GM12878 (cell line): Measurements from ENCODE around the gene CMA1. TPM values are rescaled to one million over a fixed set of nuclear protein-coding genes. Genes with fewer than 3 reads are reported as not detected.

Experiments used
- ATAC-seq: fragments of 200-7000 bp; cut with Tn5 transposase; 3 replicates; pipeline ENCODE4 v1.9.1; 2020; ENCODE audit warnings: mild to moderate bottlenecking, moderate library complexity
- BruUV-seq: library from RNA; stranded (reverse); fragments of 400-500 nt; replicated peaks from 2 replicates; lab custom pipeline; 2021; lab: Mats Ljungman, UMichigan
- CTCF ChIA-PET: fragments of 300-600 bp; sonication (Branson Sonifier 250); formaldehyde crosslinking; extraction: SDS; loops from one replicate; lab custom pipeline; 2021; ENCODE audit warnings: inconsistent platforms; lab: Yijun Ruan, JAX
- POLR2A ChIA-PET: fragments of 350-600 bp; formaldehyde crosslinking; extraction: SDS; loops from one replicate; lab custom pipeline; 2021; ENCODE audit warnings: inconsistent platforms; lab: Charles Lee
- RAD21 ChIA-PET: fragments of 300-600 bp; sonication (Branson Sonifier 250); formaldehyde crosslinking; loops from one replicate; lab custom pipeline; 2023; ENCODE audit warnings: antibody characterized with exemption; ENCODE audit not compliant: unreplicated experiment; lab: Charles Lee
- SMC1A ChIA-PET: fragments of 300-600 bp; sonication (Branson Sonifier 250); formaldehyde crosslinking; loops from one replicate; lab custom pipeline; 2023; ENCODE audit not compliant: unreplicated experiment, uncharacterized antibody; lab: Charles Lee
- DNase-seq: peaks from one replicate; pipeline ENCODE4 v3.0.0-alpha.2; 2011; ENCODE audit warnings: low read depth, low spot score
- FAIRE-seq: peaks from 3 replicates; lab custom pipeline; 2011; peaks lifted over from hg19 to GRCh38; lab: Jason Lieb, UNC
- H2AFZ ChIP-seq: 2 replicates; pipeline ENCODE4 v1.6.0; 2011; ENCODE audit warnings: low read depth, low read length, control low read depth; ENCODE audit not compliant: control insufficient read depth
- H3K27ac ChIP-seq: 2 replicates; pipeline ENCODE4 v1.5.1; 2011; ENCODE audit warnings: control low read depth; ENCODE audit not compliant: control insufficient read depth, insufficient read depth
- H3K27me3 ChIP-seq, 2 experiments: replicated peaks in 1 of 2; 2 replicates each; pipeline versions ENCODE4 v1.6.0 to v1.6.1; 2011; ENCODE audit warnings: low read length in 1 of 2; ENCODE audit not compliant: control insufficient read depth in 2 of 2, insufficient read depth in 2 of 2
- H3K36me3 ChIP-seq, 2 experiments: 2 replicates each; pipeline ENCODE4 v1.5.1; 2011; ENCODE audit warnings: low read length in 1 of 2; ENCODE audit not compliant: control insufficient read depth in 2 of 2, insufficient read depth in 2 of 2
- H3K4me1 ChIP-seq: 2 replicates; pipeline ENCODE4 v1.6.1; 2011; ENCODE audit warnings: mild to moderate bottlenecking, low read length, moderate library complexity, mixed read lengths; ENCODE audit not compliant: control insufficient read depth, insufficient read depth
- H3K4me2 ChIP-seq: 2 replicates; pipeline ENCODE4 v1.6.0; 2011; ENCODE audit warnings: control low read depth; ENCODE audit not compliant: control insufficient read depth, insufficient read depth
- H3K4me3 ChIP-seq: fragments of 200-600 bp; sonication (generic); 2 replicates; pipeline ENCODE4 v1.5.1; 2016
- H3K79me2 ChIP-seq: 2 replicates; pipeline ENCODE4 v1.6.0; 2011; ENCODE audit warnings: low read length; ENCODE audit not compliant: control insufficient read depth, insufficient read depth
- H3K9ac ChIP-seq: 2 replicates; pipeline ENCODE4 v1.8.0; 2011; ENCODE audit warnings: low read length, control low read depth, mixed read lengths; ENCODE audit not compliant: control insufficient read depth, insufficient read depth
- H3K9me3 ChIP-seq: replicated peaks from 3 replicates; pipeline ENCODE4 v1.5.1; 2011; ENCODE audit warnings: mild to moderate bottlenecking, low read length; ENCODE audit not compliant: control insufficient read depth, insufficient read depth
- H4K20me1 ChIP-seq: 2 replicates; pipeline ENCODE4 v1.6.0; 2011; ENCODE audit not compliant: control insufficient read depth, insufficient read depth
- CHD1 ChIP-seq: IDR thresholded peaks from 2 replicates; pipeline ENCODE4 v1.6.1; 2012; ENCODE audit warnings: low read depth, low read length, improper control_type of control experiment
- CREM ChIP-seq: IDR thresholded peaks from 2 replicates; pipeline ENCODE4 v1.6.1; 2014; ENCODE audit warnings: antibody characterized with exemption, low read depth
- FOS ChIP-seq: IDR thresholded peaks from 3 replicates; pipeline ENCODE4 v1.6.1; 2011; ENCODE audit warnings: borderline replicate concordance; ENCODE audit not compliant: insufficient read length; ENCODE audit errors: extremely low read depth
- KDM1A ChIP-seq: fragments of 200-600 bp; sonication (generic); IDR thresholded peaks from 2 replicates; pipeline ENCODE4 v1.6.1; 2016; ENCODE audit warnings: borderline replicate concordance
- PKNOX1 ChIP-seq: fragments of 450-650 bp; IDR thresholded peaks from 2 replicates; pipeline ENCODE4 v1.6.1; 2016; ENCODE audit warnings: mild to moderate bottlenecking
- POLR2A ChIP-seq: IDR thresholded peaks from 2 replicates; pipeline ENCODE4 v1.6.1; 2011; ENCODE audit warnings: low read depth, mild to moderate bottlenecking, low read length
- RAD21 ChIP-seq: IDR thresholded peaks from 2 replicates; pipeline ENCODE4 v1.6.1; 2011; ENCODE audit warnings: mild to moderate bottlenecking, low read depth, low read length, moderate library complexity; ENCODE audit not compliant: insufficient read depth
- RAD51 ChIP-seq: fragments of 450-650 bp; IDR thresholded peaks from 2 replicates; pipeline ENCODE4 v1.6.1; 2016; ENCODE audit warnings: moderate library complexity, mild to moderate bottlenecking, inconsistent platforms
- RELA ChIP-seq: fragments of 450-650 bp; IDR thresholded peaks from 2 replicates; pipeline ENCODE4 v1.8.0; 2014; ENCODE audit warnings: borderline replicate concordance; ENCODE audit not compliant: partially characterized antibody
- SIN3A ChIP-seq: IDR thresholded peaks from 2 replicates; pipeline ENCODE4 v1.6.1; 2012; ENCODE audit warnings: low read depth, low read length, improper control_type of control experiment
- SUZ12 ChIP-seq: fragments of 200-600 bp; sonication (generic); IDR thresholded peaks from one replicate; pipeline ENCODE4 v1.6.1; 2018; ENCODE audit warnings: antibody characterized with exemption, mild to moderate bottlenecking; ENCODE audit not compliant: unreplicated experiment
- YBX1 ChIP-seq: fragments of 450-650 bp; IDR thresholded peaks from 2 replicates; pipeline ENCODE4 v1.6.1; 2016; ENCODE audit warnings: antibody characterized with exemption
- YY1 ChIP-seq: IDR thresholded peaks from 2 replicates; pipeline ENCODE4 v1.6.1; 2011; ENCODE audit warnings: low read depth, mild to moderate bottlenecking, low read length
- WGBS: methylation state at CpG from one replicate; pipeline ENCODE4 v1.1.6; 2016; ENCODE audit warnings: low lambda C conversion rate; ENCODE audit not compliant: insufficient replicate concordance, insufficient coverage; ENCODE audit errors: missing lambda C conversion rate; 5-methylcytosine and 5-hydroxymethylcytosine counted together
- in situ Hi-C: fragments of 300-500 bp; cut with MboI; formaldehyde crosslinking; loops from 9 replicates; pipeline ENCODE4 v1.14.3; 2018; ENCODE audit warnings: mixed read lengths
- intact Hi-C: fragments of 100-400 bp; cut with micrococcal nuclease; formaldehyde crosslinking; loops from one replicate; pipeline ENCODE4 v1.14.2; 2022; ENCODE audit not compliant: unreplicated experiment
- polyA plus RNA-seq, 11 experiments: library from polyadenylated mRNA; depleted of rRNA in 4 of 11; unstranded in 6 of 11; stranded (reverse) in 5 of 11; fragments of >200 nt; fragmentation: Nextera tagmentation in 4 of 11; fragmentation: Illumina TruSeq in 1 of 11; extraction: Ambion mirVana in 4 of 11; extraction: Trizol in 1 of 11; gene quantifications; 1 replicate in 1 of 11; 2 replicates in 10 of 11; pipeline versions ENCODE4 v1.2.1 to v1.2.3, GENCODE V29; 2011 to 2016; ENCODE audit warnings: inconsistent platforms in 2 of 11, missing spikeins in 2 of 11, low read depth in 1 of 11
- total RNA-seq, 4 experiments: library from RNA; depleted of rRNA in 3 of 4; stranded (reverse); fragments of >200 nt in 3 of 4; fragmentation: Illumina TruSeq in 1 of 4; extraction: Trizol in 1 of 4; gene quantifications; 2 replicates each; pipeline versions ENCODE4 v1.2.1 to v1.2.3, GENCODE V29; 2013 to 2021

CMA1 gene
- total and polyA plus RNA-seq, 10 of the 15 experiments (the other 5 are each of a cell fraction or from before 2014, with no cell fraction given), result not detected

DNA sequence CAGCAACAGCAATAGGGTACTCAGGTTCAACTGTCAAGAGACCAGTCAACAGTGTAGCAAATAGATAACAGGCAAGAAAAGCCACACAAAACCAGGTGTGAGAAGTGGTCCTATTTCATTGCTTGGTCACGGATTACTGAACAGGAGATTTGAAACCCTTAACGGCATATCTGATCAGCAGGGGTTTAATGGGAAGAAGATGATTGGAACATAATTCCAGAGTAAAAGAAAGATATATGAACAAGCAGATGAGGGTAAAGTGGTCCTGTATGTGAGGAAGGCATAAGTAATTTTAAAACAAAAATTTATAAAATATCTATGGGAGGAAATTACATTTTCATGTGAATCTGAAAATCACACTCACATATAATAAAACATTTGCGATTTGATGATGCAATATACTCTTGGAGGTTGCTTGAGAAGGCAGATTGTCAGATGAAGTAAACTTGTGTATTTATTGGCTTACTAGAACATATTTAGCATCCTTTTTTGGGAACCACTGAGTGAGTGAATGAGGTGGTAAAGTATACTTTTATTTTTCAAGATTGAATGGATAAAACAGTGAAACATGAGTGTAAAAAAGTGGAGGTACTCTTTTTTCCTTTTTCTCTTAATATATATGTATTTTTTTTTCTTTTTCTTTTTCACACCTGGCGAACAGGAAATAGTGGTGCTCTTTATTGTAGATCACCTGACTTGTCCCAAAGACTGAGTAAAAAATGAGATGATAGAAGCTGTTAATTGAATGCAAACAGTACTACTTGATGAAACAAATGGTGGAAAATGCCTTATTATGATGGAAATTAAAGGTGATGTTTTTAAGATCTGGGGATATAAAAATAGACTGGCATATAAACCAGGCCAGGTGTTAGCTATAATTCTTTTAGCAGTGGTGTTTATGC, 43.9 kb downstream of the CMA1 start:
- TF ChIP-seq FOS (no peak), YY1 (no peak), RAD51 (no peak), RAD21 (no peak), SUZ12 (no peak), CHD1 (no peak), YBX1 (no peak), POLR2A (no peak), SIN3A (no peak), KDM1A (no peak), RELA (no peak), CREM (no peak), PKNOX1 (no peak)
- TF ChIP-seq, all 136 proteins: peak for 0
- H3K9me3 ChIP-seq, result no peaks in the 10 kb centered on the region
- no peak overlapping the region for H3K4me3 ChIP-seq
- ATAC-seq (peak; percentile 48), DNase-seq (no peak), FAIRE-seq (peak; percentile 52)
- H3K27me3 ChIP-seq, result no peaks in the 10 kb centered on the region
- H3K79me2 ChIP-seq, result no peaks in the 10 kb centered on the region
- no peaks in the 10 kb centered on the region for H3K36me3 ChIP-seq
- no TSS peak for BruUV-seq
- no peak overlapping the region for H2AFZ ChIP-seq
- intact Hi-C loops (no loop called here), in situ Hi-C loops (loop anchor here (5.0 kb wide), 1 partner anchor 48 kb away; no protein-coding TSS in a partner anchor)
- H3K4me2 ChIP-seq, result peak overlapping the region; percentile 42; the same call in 1 of the 2 replicates
- H3K4me1 ChIP-seq, result peaks cover 7% of the 10 kb centered on the region
- ChIA-PET SMC1A (no interaction called here), RAD21 (no interaction called here), POLR2A (no interaction called here), CTCF (interaction anchor here (0.7 to 1.1 kb wide), 2 partner anchors 28 to 1100 kb away, joined by 3 read pairs; no protein-coding TSS in a partner anchor)
- no peak overlapping the region for H3K9ac ChIP-seq
- H3K27ac ChIP-seq, result peak overlapping the region; percentile 31
- H4K20me1 ChIP-seq, result no peaks in the 10 kb centered on the region
- WGBS, result 75% methylated on average over 4 of the region's 4 CpGs
